ENCODE data around the gene RNF133.

RNF133 gene, protein sequence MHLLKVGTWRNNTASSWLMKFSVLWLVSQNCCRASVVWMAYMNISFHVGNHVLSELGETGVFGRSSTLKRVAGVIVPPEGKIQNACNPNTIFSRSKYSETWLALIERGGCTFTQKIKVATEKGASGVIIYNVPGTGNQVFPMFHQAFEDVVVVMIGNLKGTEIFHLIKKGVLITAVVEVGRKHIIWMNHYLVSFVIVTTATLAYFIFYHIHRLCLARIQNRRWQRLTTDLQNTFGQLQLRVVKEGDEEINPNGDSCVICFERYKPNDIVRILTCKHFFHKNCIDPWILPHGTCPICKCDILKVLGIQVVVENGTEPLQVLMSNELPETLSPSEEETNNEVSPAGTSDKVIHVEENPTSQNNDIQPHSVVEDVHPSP

DNA sequence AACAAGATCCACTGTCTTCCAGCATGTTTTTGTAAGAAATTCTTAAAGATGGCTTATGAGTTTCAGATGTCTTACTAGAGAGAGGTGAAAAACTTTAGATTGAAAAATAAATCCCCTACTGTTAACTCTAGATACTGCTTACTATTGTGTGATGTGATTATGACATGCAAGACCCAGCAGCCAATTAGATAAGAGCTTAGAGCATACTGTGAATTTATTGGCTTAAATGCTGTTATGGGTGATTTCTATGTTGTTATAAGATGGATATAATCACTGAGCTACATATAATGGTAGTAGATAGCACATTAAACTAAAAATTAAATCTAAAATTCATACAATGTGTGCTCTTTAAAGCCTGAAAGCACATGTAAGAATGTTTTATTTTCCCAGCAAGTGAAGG, at the start of gene RNF133:
TSS of gene RNF133 (minus strand) at position 101 of the 400 bp plus-strand sequence. CDS start 199 bp downstream, outside the sequence.
- in situ Hi-C loops (cut with HindIII; ENCODE audit: low pct_ligation_motif_present, low pct_unique_long_range_greater_than_20kb, low sequenced_read_pairs), result no loop called here
- DNase-seq, result no peak

DNA sequence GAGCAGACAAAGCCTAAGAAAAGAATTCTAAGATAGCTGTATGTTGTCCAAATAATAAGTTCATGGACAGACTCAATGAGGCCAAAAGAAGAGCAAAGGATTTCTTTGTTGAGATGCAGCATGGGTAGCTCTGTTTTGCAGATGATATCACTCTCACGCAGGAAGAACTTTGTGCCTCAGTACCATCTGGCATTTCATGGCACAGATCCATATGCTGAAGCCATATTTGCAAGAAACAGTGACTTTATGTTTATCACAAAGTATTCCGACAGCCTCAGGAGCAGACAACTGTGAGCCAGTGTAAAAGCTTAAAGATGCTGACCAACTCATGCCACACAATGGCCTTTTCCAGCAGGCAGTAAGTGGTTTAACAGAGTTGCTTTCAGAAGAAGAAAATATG, 49.3 kb upstream of the RNF133 start:
- no peak for DNase-seq
- in situ Hi-C loops (cut with HindIII; ENCODE audit: low pct_ligation_motif_present, low pct_unique_long_range_greater_than_20kb, low sequenced_read_pairs), result no loop called here

DNA sequence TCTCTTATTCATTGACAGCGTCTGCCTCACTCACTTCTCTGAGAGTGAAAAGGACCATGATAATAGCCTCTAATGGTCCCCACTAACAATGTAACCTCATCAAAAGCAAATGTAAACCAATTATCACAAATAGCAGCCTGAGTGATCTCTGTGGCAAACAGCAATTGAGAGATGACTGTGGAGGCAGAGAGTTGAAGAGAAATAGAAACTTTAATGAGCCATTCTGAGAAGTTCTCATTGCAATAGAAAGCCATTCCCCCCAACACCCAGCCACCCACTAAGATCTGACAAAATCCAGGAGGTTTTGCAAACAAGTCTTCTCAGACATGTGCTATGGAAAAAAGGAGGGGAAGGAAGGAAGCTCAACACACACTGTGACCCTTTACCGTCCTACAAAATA, 48.0 kb upstream of the RNF133 start:
- no peak for DNase-seq
- in situ Hi-C loops (cut with HindIII; ENCODE audit: low pct_ligation_motif_present, low pct_unique_long_range_greater_than_20kb, low sequenced_read_pairs), result no loop called here

DNA sequence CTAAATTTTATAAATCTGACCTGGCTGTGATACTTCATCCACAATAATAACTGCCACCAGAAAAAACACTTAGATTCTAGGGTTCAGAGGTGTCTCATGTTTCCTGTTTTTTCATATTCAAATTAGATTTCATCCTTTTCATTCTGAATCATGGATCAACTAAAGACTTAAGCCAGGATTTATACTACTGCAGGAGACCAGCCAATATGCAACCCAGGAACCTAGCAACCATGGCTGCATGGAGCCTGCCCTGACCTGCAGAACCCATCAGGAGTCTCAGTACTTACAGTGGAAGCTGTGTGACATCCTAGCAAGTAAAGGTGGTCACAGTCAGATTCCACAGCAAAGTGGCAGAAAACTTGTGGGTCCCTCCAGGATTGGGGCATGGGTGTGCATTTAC, 44.3 kb upstream of the RNF133 start:
- in situ Hi-C loops (cut with HindIII; ENCODE audit: low pct_ligation_motif_present, low pct_unique_long_range_greater_than_20kb, low sequenced_read_pairs), result no loop called here
- no peak for DNase-seq

DNA sequence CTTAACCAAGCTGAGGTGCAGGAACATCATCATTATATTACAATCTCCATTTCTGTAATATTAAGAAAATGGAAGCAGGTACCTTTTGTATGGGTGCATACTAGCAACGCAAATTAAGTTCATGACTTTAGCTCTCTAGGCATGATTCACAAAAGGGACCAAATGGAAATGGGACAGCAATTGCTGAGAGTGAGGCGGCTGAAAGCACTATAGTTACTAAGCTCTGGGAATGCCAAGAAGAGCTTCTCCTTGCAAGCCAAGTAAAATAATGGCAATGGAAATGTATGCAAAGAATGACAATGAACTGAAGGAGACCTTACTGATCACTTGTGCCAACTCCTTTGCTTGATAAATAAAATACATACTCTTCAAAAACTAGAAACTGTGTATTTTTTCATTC, 40.0 kb upstream of the RNF133 start:
- in situ Hi-C loops (cut with HindIII; ENCODE audit: low pct_ligation_motif_present, low pct_unique_long_range_greater_than_20kb, low sequenced_read_pairs), result no loop called here
- no peak for DNase-seq

DNA sequence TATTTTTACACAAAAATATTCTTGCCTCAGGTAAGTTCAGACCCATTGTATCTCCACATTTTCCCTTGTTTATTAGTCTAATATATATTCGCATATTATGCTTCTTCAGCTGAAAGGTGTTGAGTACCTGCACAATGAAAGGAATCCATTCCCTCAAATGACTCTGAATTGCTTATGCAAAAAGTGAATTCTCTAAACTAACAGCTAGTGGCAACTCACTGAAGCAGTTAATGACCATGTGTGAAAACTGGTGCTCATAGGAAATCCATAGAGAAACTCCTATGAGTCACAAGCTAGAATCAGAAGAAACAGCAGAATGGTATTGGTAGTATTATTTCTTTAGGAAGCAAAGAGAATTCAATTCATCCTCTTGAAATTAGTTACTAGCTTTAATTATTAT, 37.3 kb upstream of the RNF133 start:
- DNase-seq, result no peak
- in situ Hi-C loops (cut with HindIII; ENCODE audit: low pct_ligation_motif_present, low pct_unique_long_range_greater_than_20kb, low sequenced_read_pairs), result no loop called here

DNA sequence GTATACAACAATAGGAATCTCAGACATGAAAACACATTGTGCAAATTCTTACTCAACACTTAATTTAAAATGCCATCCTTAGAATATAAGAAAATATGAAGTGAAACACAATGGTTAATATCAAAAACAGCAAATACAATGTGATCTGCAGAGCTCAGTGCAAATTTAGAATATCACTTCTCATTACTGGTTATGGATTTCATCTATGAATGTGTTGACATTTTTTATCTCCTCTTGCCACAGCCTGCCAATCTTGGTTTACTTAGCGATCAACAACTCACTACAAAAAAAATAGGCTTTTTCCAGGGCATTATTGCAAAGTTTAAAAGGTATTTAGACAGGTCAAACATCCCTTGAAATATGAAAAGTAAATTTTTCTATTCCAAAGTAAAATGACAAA, 28.8 kb upstream of the RNF133 start:
- DNase-seq, result no peak
- in situ Hi-C loops (cut with HindIII; ENCODE audit: low pct_ligation_motif_present, low pct_unique_long_range_greater_than_20kb, low sequenced_read_pairs), result no loop called here

DNA sequence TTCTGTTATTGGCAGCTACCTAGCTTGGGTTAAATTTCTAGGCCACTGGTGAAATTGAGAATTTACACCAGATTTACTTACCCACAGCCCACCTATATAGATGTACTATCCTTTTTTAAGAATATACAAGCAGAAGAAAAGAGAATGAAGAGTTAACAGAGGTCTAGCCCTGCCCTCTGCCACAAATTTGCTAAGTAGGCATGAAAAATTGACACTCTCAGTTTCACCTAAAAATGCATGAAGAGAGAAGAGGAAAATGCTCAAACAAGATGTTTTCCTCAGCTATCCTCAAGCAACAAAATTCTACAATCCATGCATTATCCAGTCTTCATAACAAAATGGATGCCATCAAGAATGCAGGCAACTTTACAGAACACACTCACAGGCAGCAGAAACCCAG, 28.4 kb upstream of the RNF133 start:
- no peak for DNase-seq
- in situ Hi-C loops (cut with HindIII; ENCODE audit: low pct_ligation_motif_present, low pct_unique_long_range_greater_than_20kb, low sequenced_read_pairs), result no loop called here

DNA sequence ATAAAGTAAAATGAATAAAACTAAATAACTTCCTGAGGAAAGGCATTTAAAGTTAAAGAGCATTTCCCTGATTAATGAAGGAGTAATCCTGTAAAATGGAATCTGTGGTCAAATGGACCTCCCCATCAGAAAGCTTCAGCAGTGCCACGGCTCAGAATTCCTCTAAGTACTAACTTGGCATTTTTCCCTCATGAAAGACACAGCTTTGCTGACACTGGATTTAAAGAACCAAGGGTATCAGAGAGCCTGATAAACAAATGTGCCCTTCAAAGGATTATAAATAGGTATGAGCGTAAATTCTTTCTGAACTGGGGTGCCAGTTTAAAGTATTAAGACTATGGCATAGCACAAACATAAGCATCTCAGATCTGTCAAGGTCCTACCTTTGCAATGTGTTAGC, 28.0 kb upstream of the RNF133 start:
- DNase-seq, result no peak
- in situ Hi-C loops (cut with HindIII; ENCODE audit: low pct_ligation_motif_present, low pct_unique_long_range_greater_than_20kb, low sequenced_read_pairs), result no loop called here

DNA sequence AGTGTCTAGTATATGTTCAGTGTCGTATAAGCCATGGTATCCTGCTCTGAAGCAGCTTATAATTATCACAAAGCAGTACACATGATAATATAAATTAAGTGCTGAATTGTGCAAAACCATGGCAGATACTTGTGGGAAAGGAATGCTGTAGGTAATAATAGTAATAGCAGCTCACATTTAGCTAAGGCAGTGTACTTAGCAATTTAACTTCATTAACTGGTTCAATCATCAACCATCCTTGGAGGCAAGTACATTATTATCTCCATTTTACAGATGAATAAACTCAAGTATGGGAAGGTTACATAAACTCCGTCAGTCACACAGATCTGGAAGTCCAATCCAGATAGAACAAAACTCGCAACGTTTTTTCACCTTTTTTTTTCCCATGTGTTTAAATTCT, 25.4 kb upstream of the RNF133 start:
- in situ Hi-C loops (cut with HindIII; ENCODE audit: low pct_ligation_motif_present, low pct_unique_long_range_greater_than_20kb, low sequenced_read_pairs), result no loop called here
- no peak for DNase-seq

DNA sequence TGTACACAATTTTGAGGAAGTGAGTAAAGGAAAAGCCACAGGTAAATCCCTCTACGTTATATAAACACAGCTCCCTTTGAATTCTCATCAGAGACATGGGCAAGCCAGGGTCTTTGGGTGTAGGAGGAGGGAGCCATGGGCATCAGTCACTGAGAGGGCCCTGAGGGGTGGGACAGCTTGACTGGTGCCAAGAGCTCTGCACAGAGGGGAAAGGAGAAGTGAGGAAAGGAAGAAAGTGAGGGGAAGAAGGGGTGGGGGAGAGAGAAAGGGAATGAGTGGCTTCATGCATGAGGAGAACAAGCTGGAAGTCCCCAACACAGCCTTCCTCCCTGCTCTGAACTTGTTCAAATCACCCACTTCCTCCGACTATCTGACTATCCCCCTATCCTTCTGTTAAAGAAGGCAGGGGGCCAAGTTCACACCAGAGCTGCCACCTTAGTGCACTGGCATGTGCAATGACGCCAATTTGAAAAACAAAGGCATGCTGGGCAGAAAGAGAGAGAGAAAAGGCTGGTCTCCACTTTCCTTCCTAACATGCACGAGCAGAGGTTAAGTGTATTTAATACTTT, 20.2 kb upstream of the RNF133 start:
- in situ Hi-C loops (cut with HindIII; ENCODE audit: low pct_ligation_motif_present, low pct_unique_long_range_greater_than_20kb, low sequenced_read_pairs), result no loop called here
- no peak for DNase-seq

DNA sequence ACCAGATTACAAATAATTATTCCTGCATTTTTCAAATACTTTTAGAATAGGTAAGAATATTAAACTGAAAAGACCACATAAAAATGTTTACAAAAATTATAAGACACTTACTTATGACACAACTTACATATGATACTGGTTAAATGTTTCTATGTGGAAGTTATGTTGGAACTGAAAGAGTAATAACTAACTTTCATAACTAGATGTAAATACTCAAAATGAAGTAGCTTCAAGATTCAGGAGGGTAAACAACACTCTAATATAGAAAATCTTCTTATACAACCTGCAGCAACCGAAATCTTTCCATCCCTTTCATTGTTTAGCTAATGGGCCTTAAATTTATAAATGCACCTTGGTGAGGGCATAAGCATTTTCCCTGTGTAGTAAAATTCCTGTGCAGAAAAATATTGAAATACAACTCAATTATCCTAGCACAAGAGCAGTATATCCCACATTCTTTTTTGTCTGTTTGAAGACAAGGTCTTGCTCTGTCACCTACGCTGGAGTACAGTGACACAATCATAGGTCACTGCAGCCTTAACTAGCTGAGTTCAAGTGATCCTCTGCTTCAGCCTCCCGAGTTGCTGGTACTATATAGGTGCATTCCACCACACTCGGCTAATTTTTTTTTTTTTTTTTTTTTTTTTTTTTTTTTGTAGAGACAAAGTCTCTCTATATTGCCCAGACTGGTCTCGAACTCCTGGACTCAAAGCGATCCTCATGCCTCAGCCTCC, 18.6 kb upstream of the RNF133 start:
- in situ Hi-C loops (cut with HindIII; ENCODE audit: low pct_ligation_motif_present, low pct_unique_long_range_greater_than_20kb, low sequenced_read_pairs), result no loop called here
- DNase-seq, result no peak

DNA sequence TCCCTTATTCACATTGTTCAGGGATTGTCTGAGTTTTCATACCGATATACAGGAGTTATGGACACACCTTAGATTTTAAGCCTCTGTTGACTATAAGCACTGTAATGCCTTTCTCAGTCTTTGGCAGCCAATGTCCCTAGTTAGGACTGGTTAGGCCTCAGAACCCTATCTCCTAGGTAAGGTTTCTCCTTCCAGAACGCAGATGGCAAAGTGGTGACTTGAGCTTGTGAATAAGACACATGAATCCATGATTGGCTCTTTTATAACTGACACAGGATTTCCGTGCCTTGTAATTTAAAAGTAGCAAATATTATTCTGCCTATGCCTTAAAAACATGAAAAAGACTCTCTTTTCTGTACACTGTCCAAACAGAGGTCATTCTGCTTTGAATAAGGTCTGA, 16.3 kb upstream of the RNF133 start:
- in situ Hi-C loops (cut with HindIII; ENCODE audit: low pct_ligation_motif_present, low pct_unique_long_range_greater_than_20kb, low sequenced_read_pairs), result no loop called here
- no peak for DNase-seq

DNA sequence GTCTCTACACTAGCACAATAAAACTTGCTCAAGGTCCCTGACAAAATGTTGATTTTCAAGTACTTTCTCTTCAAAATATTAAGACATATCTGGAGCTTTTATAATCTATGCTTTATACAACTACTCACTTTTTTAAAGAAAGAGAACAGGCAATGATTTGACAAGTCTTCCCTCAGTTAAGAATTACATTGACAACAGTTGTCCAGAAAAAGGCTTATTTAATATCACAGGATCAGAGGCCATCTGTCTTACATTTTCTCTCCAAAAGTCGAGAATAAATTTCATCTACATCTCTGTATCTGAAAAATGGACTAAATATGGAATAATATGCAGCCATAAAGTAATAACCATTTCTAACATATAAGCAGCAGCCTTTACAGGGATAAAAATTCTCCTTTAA, 12.0 kb upstream of the RNF133 start:
- in situ Hi-C loops (cut with HindIII; ENCODE audit: low pct_ligation_motif_present, low pct_unique_long_range_greater_than_20kb, low sequenced_read_pairs), result no loop called here
- DNase-seq, result no peak

DNA sequence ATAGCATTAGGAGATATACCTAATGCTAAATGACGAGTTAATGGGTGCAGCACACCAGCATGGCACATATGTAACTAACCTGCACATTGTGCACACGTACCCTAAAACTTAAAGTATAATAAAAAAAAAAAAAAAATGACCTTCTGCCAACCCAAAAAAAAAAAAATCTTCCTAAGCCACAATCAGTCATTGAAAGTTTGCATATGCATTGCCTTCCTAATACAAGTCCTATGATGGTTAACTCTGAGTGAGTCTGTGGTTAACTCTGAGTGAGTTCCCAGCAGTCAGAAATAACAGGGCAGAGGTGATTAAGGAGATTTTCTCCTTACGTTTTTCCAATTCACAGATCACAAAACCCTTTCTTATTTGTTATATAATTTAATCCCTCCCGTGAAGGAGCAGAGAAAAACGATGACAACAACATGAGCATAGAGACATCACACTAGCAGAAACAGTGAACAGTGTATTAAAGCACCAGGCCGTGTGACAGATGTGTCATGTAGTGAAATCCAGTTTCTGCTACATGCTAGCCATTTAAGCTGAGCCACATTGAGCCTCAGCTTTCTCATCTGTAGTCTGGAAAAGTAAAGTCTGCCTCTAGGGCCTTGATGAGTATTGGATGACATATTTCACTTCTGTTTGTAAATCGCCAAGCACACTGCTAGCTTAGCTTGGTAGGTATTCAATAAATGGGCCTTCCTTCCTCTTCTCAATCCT, 11.2 kb upstream of the RNF133 start:
- in situ Hi-C loops (cut with HindIII; ENCODE audit: low pct_ligation_motif_present, low pct_unique_long_range_greater_than_20kb, low sequenced_read_pairs), result no loop called here
- DNase-seq, result no peak

DNA sequence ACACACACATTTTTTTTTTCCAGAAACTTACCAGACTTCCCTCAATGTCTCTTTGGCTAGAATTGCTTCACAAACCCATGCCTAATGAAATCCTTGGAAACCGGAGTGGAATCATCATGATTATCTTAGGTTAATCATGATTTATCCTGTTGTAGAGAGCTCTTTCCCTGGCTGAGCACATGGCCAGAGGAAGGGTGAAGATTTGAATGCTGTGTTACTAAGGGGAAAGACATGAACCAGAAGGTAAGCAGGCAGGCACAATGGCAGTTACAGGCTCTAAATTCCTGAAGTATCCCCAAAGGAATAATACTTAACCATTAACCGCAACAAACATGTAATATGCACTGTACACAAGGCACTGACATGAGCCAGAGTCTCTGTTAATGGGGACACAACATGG, 7.9 kb upstream of the RNF133 start:
- DNase-seq, result no peak
- in situ Hi-C loops (cut with HindIII; ENCODE audit: low pct_ligation_motif_present, low pct_unique_long_range_greater_than_20kb, low sequenced_read_pairs), result no loop called here

DNA sequence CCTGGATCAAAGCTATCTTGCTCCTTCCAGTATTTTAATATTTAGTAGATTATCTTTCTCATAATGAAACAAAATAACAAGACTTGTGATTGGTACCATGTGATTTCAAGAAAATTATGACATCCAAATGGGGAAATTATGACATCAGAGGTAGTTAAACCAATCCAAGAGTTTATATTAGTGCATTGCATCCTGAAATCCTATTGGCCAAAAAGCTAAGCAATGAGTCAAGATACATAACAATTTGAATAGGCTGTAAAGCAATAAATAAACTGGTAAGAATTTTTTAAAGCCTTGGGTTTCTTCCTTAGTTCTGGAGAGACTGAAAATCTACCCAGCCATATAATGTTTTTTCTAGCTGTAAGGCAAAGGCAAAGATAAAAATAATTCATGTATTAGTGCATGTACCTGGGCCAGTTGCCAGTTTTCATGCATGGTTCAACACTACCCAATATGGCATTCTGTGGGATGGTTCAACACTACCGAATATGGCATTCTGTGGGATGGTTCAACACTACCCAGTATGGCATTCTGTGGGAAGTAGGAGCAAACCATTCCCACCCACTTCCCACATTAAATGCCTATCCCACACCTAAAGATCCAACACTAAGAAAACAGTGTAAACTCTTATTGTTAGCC, 4.1 kb upstream of the RNF133 start, which contains the start of gene RNF148:
TSS of gene RNF148 (minus strand) at position 51 of the 639 bp plus-strand sequence. CDS start 172 bp downstream, outside the sequence.
- in situ Hi-C loops (cut with HindIII; ENCODE audit: low pct_ligation_motif_present, low pct_unique_long_range_greater_than_20kb, low sequenced_read_pairs), result no loop called here
- DNase-seq, result peak; percentile 18

DNA sequence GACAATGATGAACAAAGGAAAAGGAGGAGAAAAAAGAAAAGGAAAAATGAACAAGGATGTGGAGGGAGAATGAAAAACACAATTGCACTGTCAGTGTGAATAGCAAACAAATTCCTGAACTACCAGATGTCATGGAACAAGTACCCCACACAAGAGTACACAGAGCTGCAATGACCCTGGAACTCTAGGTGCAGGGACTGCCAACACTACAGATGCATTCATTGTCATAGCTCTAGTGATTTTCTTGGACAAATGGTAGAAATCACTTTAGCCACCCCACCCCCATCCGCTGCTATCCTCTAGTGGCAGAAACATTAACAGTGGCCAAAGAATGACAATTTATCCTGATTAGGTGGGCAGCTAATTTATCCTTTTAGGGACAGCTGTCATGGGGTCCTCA, 3.1 kb downstream of the RNF133 start:
- in situ Hi-C loops (cut with HindIII; ENCODE audit: low pct_ligation_motif_present, low pct_unique_long_range_greater_than_20kb, low sequenced_read_pairs), result no loop called here
- DNase-seq, result no peak

DNA sequence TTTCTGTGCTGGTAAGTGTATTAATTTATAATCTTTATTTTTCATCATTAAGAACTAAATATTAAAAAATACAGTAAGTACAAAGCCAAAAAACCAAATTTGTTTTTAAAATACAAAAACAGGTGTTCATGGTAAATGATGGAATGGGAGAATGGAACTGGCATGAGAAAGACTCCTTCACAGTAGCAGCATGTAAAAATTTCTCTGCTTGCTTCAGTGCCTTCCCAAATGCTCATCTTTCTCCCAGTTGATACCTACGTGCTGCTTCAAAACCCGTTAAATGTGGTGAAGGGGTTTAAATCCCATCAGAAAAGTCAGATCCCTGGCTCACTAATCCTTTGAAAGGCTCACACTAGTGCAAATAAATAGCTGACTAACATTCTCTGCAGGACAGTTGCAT, 4.2 kb downstream of the RNF133 start:
- in situ Hi-C loops (cut with HindIII; ENCODE audit: low pct_ligation_motif_present, low pct_unique_long_range_greater_than_20kb, low sequenced_read_pairs), result no loop called here
- DNase-seq, result no peak
